Chondrocyte (in vitro differentiated cells): ENCODE data around the gene DRD3. TPM values are rescaled to one million over a fixed set of nuclear protein-coding genes. Genes with fewer than 3 reads are reported as not detected.

Experiments used
- DNase-seq: peaks from one replicate; pipeline ENCODE4 v3.0.0; 2021; ENCODE audit warnings: mixed read lengths, low spot score
- H3K27ac Mint-ChIP-seq: one replicate; pipeline ENCODE4 v1.8.0; 2021; ENCODE audit warnings: mild to moderate bottlenecking, moderate library complexity, mixed read lengths; ENCODE audit not compliant: unreplicated experiment
- H3K27me3 Mint-ChIP-seq: 2 replicates; pipeline ENCODE4 v1.8.0; 2021; ENCODE audit warnings: low read depth, mixed read lengths
- H3K36me3 Mint-ChIP-seq: 2 replicates; pipeline ENCODE4 v1.8.0; 2021; ENCODE audit warnings: low read depth, mixed read lengths
- H3K4me1 Mint-ChIP-seq: 2 replicates; pipeline ENCODE4 v1.8.0; 2021; ENCODE audit warnings: low read depth, mild to moderate bottlenecking, mixed read lengths
- H3K4me3 Mint-ChIP-seq: one replicate; pipeline ENCODE4 v1.8.0; 2021; ENCODE audit warnings: mild to moderate bottlenecking, moderate library complexity, mixed read lengths; ENCODE audit not compliant: unreplicated experiment
- H3K9me3 Mint-ChIP-seq: 2 replicates; pipeline ENCODE4 v1.8.0; 2021; ENCODE audit warnings: low read depth, mixed read lengths
- total RNA-seq: library from RNA; stranded (reverse); gene quantifications from 3 replicates; pipeline ENCODE4 v1.2.1, GENCODE V29; 2021
- TF ChIP-seq, protein P1 (sequence below): fragments of 200-600 bp; sonication (generic); IDR thresholded peaks from 2 replicates; pipeline ENCODE4 v1.5.0; 2021; ENCODE audit warnings: antibody characterized with exemption, mild to moderate bottlenecking, moderate library complexity

The DRD3 gene
- total RNA-seq, 1 donor from 2014 or later, result not detected

DNA sequence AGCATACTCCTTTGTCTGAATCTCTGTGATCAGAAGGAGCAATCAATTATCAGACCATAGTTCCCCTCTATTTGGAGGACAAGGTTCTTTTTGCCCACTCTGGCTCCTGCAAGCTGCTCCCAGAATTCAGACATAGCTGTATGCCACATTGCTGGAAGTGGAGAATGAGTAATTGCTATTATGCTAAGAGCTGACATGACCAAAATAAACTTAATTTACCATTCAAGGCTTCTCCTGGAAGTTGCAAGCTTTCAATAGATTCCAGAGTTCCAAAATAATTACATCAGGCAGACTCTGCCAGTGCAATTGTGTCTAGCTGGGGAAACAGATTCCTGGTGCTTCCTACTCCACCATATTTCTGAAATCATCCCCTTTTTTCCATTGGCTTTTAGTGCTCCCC is 7.6 kb upstream of the DRD3 start:
- H3K36me3 Mint-ChIP-seq, result peaks cover 4% of the 10 kb centered on the region
- H3K9me3 Mint-ChIP-seq, result peaks cover 16% of the 10 kb centered on the region
- H3K27me3 Mint-ChIP-seq, result peaks cover 19% of the 10 kb centered on the region
- H3K4me3 Mint-ChIP-seq, result no peak overlapping the region
- H3K4me1 Mint-ChIP-seq, result no peaks in the 10 kb centered on the region
- DNase-seq, result no peak
- H3K27ac Mint-ChIP-seq, result no peak overlapping the region
- TF ChIP-seq, protein P1, sequence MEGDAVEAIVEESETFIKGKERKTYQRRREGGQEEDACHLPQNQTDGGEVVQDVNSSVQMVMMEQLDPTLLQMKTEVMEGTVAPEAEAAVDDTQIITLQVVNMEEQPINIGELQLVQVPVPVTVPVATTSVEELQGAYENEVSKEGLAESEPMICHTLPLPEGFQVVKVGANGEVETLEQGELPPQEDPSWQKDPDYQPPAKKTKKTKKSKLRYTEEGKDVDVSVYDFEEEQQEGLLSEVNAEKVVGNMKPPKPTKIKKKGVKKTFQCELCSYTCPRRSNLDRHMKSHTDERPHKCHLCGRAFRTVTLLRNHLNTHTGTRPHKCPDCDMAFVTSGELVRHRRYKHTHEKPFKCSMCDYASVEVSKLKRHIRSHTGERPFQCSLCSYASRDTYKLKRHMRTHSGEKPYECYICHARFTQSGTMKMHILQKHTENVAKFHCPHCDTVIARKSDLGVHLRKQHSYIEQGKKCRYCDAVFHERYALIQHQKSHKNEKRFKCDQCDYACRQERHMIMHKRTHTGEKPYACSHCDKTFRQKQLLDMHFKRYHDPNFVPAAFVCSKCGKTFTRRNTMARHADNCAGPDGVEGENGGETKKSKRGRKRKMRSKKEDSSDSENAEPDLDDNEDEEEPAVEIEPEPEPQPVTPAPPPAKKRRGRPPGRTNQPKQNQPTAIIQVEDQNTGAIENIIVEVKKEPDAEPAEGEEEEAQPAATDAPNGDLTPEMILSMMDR, result no peak

DNA sequence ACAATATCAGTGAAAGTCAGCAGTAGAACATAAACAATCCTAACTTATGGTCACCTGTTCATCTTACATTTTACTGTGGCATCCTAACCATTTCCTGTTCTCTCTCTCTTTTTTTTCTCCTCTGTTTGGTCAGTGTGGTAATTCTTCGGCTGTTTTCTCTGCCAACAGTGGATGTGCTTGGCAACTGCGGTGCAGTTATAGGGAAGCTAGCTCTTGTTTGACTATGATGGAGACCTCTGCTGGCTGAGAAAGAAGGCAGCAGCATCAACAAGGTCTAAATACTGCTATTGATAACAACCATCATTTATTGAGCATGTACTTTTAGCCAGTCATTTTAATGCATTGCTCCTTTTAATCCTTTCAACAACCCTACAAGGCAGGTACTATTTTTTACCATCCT is 723 bp upstream of the DRD3 start:
- H3K4me1 Mint-ChIP-seq, result no peaks in the 10 kb centered on the region
- DNase-seq, result no peak
- peaks cover 23% of the 10 kb centered on the region for H3K27me3 Mint-ChIP-seq
- H3K36me3 Mint-ChIP-seq, result peaks cover 1% of the 10 kb centered on the region
- H3K27ac Mint-ChIP-seq, result no peak overlapping the region
- TF ChIP-seq, protein P1, result peak; percentile 49
- peaks cover 7% of the 10 kb centered on the region for H3K9me3 Mint-ChIP-seq
- H3K4me3 Mint-ChIP-seq, result no peak overlapping the region

DNA sequence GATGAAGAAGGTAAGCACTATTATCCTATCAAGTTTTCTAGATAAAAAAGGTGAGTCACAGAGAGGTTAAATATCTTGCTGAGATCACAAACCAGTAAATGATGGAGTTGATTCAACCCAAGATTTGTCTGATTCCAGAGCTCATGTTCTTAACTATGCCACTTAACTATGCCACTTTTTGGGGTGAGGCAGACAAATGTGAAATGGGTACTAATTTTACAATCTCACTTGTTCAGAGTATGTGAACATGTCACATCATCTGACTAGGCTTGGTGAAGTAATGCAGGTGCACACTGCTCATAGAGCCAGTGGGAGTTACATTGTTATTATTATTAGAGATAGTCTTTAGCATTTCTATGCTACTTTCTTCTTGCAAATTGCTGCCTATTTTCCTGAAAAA is 2.0 kb downstream of the DRD3 start:
- H3K27me3 Mint-ChIP-seq, result peaks cover 20% of the 10 kb centered on the region
- TF ChIP-seq, protein P1, result no peak
- H3K4me1 Mint-ChIP-seq, result no peaks in the 10 kb centered on the region
- H3K9me3 Mint-ChIP-seq, result no peaks in the 10 kb centered on the region
- no peak overlapping the region for H3K4me3 Mint-ChIP-seq
- H3K36me3 Mint-ChIP-seq, result no peaks in the 10 kb centered on the region
- DNase-seq, result no peak
- H3K27ac Mint-ChIP-seq, result no peak overlapping the region

DNA sequence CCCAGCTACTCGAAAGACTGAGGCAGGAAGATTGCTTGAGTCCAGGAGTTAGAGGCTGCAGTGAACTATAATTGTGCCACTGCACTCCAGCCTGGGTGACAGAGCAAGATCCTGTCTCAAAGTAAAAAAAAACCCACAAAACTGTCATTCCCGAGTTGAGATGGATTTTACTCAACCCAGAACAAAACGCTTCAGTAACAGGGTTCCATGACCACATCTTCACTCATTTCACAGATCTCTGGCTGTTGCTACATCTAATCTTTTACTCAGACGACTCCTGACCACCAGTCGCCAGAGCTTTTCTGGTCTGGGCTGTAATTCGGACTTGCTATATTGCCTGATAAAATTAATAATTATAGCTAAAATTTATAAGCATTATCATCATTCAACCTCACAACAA is 2.4 kb downstream of the DRD3 start:
- DNase-seq, result no peak
- Mint-ChIP-seq H3K4me3 (no peak overlapping the region), H3K27ac (no peak overlapping the region), H3K4me1 (no peaks in the 10 kb centered on the region), H3K9me3 (no peaks in the 10 kb centered on the region), H3K36me3 (no peaks in the 10 kb centered on the region), H3K27me3 (peaks cover 20% of the 10 kb centered on the region)
- TF ChIP-seq, protein P1, result no peak

DNA sequence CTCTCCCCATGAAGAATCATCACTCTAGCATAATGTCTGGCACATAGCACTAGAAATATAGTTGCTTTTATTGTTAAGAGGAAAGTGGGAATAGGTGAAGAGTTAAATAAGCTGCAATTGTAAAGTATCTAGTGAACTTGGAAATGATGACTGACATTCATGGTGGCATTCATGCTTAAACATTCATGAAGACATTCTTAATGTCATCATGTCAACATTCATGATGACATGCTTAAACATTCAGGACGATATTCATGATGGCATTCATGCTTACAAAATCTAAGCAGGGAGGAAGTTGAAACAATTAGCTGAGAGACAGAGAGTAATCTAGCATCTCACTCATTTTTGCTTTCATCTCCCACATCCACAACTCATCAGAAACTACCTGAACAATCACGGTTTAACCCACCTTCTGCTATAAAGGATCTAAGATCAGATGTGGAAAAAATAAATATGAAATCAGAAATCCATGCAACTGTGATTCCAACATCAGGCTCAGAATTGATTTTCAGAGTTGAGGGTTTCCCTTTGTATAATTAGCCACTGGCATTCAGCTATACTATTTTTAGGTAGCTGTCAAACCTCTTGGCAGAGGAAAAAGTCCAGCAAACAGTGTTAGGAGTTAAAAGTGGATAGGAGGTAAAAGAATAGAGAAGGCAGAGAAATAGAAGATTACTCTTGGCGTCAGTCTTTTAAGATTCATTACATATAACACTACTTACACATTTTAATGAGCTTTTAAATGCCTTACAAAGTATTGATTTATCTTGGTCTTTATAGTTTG is 3.5 kb downstream of the DRD3 start:
- no peak for DNase-seq
- H3K4me1 Mint-ChIP-seq, result no peaks in the 10 kb centered on the region
- H3K27me3 Mint-ChIP-seq, result peaks cover 22% of the 10 kb centered on the region
- no peaks in the 10 kb centered on the region for H3K36me3 Mint-ChIP-seq
- H3K4me3 Mint-ChIP-seq, result no peak overlapping the region
- no peaks in the 10 kb centered on the region for H3K9me3 Mint-ChIP-seq
- H3K27ac Mint-ChIP-seq, result no peak overlapping the region
- TF ChIP-seq, protein P1, result no peak
